SK-N-SH (cell line): ENCODE data around the gene EFNA3.
A peak's percentile ranks its signal among the peaks of the same experiment; 100 is the strongest.

Source experiments
- EP300 ChIP-seq, 2 experiments: IDR thresholded peaks; 2 replicates each; pipeline versions ENCODE4 v1.4.0 to v1.6.1; 2012; ENCODE audit warnings: borderline replicate concordance in 1 of 2, low read depth in 1 of 2, low read length in 1 of 2
- EZH2phosphoT487 ChIP-seq: fragments of 200-600 bp; sonication (generic); IDR thresholded peaks from 2 replicates; pipeline ENCODE4 v1.6.1; 2017; ENCODE audit warnings: low read depth, mixed run types, mild to moderate bottlenecking, antibody characterized with exemption, moderate library complexity, borderline replicate concordance
- FOSL2 ChIP-seq: IDR thresholded peaks from 2 replicates; pipeline ENCODE4 v1.4.0; 2012; ENCODE audit warnings: low read depth, mild to moderate bottlenecking, moderate library complexity, borderline replicate concordance
- MXI1 ChIP-seq: IDR thresholded peaks from 2 replicates; pipeline ENCODE4 v1.6.1; 2012; ENCODE audit warnings: mild to moderate bottlenecking, low read depth, low read length, improper control_type of control experiment
- POLR2AphosphoS5 ChIP-seq: IDR thresholded peaks from 2 replicates; pipeline ENCODE4 v1.6.1; 2012; ENCODE audit warnings: low read depth, low read length
- SIN3A ChIP-seq: IDR thresholded peaks from 2 replicates; pipeline ENCODE4 v1.6.1; 2012; ENCODE audit warnings: low read depth, mild to moderate bottlenecking, low read length, moderate library complexity, borderline replicate concordance
- TAF1 ChIP-seq: IDR thresholded peaks from 2 replicates; pipeline ENCODE4 v1.6.1; 2012; ENCODE audit warnings: low read depth, mild to moderate bottlenecking, low read length, moderate library complexity, borderline replicate concordance
- TEAD4 ChIP-seq: IDR thresholded peaks from 2 replicates; pipeline ENCODE4 v1.4.0; 2012; ENCODE audit warnings: mild to moderate bottlenecking, borderline replicate concordance; ENCODE audit not compliant: insufficient read depth
- YY1 ChIP-seq: IDR thresholded peaks from 2 replicates; pipeline ENCODE4 v1.4.0; 2012; ENCODE audit warnings: low read depth, mild to moderate bottlenecking
- TF ChIP-seq, protein P1 (sequence below): IDR thresholded peaks from 2 replicates; pipeline ENCODE4 v1.6.1; 2012; ENCODE audit warnings: mild to moderate bottlenecking, low read depth, low read length, moderate library complexity
- TF ChIP-seq, protein P2 (sequence below): fragments of 200-600 bp; sonication (generic); IDR thresholded peaks from 2 replicates; pipeline ENCODE4 v1.6.1; 2017; ENCODE audit warnings: antibody characterized with exemption, mild to moderate bottlenecking, moderate library complexity
- TF ChIP-seq, protein P3 (sequence below): fragments of 150-350 bp; IDR thresholded peaks from 2 replicates; pipeline ENCODE4 v1.6.1; 2017; ENCODE audit warnings: antibody characterized with exemption, low read length, low read depth, borderline replicate concordance
- TF ChIP-seq, protein P4 (sequence below): IDR thresholded peaks from 2 replicates; pipeline ENCODE4 v1.4.0; 2012; ENCODE audit warnings: low read depth, borderline replicate concordance

DNA sequence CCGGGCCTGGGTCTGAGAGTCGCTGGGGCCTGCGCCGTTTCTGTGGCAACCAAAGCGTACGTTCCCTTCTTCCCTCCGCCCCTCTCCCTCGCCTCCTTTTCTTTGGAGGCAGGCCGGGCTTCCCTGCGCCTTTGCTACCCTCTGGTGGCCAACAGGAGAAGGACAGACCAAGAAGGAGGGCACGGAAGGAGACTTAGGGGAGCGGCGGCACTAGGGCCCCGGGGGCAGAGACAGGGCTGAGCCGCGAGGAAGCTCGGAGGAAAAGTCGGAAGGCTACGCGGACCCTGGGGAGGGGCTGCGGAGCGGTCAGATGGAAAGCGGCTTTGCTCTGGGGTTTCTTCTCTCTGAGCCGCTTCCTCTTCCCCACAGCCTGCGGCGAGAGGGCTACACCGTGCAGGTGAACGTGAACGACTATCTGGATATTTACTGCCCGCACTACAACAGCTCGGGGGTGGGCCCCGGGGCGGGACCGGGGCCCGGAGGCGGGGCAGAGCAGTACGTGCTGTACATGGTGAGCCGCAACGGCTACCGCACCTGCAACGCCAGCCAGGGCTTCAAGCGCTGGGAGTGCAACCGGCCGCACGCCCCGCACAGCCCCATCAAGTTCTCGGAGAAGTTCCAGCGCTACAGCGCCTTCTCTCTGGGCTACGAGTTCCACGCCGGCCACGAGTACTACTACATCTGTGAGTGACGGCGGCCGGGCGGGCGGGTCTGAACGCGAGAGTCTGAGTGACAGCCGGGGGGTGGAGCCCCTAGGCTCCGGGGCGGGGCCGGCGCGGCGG is 6.3 kb downstream of the EFNA3 start:
- peak; percentile 74 for TF ChIP-seq MXI1
- no peak for TF ChIP-seq EZH2phosphoT487
- TF ChIP-seq, protein P1, sequence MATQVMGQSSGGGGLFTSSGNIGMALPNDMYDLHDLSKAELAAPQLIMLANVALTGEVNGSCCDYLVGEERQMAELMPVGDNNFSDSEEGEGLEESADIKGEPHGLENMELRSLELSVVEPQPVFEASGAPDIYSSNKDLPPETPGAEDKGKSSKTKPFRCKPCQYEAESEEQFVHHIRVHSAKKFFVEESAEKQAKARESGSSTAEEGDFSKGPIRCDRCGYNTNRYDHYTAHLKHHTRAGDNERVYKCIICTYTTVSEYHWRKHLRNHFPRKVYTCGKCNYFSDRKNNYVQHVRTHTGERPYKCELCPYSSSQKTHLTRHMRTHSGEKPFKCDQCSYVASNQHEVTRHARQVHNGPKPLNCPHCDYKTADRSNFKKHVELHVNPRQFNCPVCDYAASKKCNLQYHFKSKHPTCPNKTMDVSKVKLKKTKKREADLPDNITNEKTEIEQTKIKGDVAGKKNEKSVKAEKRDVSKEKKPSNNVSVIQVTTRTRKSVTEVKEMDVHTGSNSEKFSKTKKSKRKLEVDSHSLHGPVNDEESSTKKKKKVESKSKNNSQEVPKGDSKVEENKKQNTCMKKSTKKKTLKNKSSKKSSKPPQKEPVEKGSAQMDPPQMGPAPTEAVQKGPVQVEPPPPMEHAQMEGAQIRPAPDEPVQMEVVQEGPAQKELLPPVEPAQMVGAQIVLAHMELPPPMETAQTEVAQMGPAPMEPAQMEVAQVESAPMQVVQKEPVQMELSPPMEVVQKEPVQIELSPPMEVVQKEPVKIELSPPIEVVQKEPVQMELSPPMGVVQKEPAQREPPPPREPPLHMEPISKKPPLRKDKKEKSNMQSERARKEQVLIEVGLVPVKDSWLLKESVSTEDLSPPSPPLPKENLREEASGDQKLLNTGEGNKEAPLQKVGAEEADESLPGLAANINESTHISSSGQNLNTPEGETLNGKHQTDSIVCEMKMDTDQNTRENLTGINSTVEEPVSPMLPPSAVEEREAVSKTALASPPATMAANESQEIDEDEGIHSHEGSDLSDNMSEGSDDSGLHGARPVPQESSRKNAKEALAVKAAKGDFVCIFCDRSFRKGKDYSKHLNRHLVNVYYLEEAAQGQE = 0 out of 2 replicates have a peak, but pooled peaks have one; percentile 9
- peak in 1 of 2 experiments; percentile 26; a peak in 1 of 4 replicates for TF ChIP-seq EP300 (IDR thresholded peaks at IDR 0.05; ENCODE audit: borderline replicate concordance in 1 of 2, low read depth in 1 of 2, low read length in 1 of 2)
- no peak for TF ChIP-seq POLR2AphosphoS5
- TF ChIP-seq TAF1 = peak; percentile 41; the same call in 1 of the 2 replicates
- no peak for TF ChIP-seq FOSL2
- TF ChIP-seq, protein P2, sequence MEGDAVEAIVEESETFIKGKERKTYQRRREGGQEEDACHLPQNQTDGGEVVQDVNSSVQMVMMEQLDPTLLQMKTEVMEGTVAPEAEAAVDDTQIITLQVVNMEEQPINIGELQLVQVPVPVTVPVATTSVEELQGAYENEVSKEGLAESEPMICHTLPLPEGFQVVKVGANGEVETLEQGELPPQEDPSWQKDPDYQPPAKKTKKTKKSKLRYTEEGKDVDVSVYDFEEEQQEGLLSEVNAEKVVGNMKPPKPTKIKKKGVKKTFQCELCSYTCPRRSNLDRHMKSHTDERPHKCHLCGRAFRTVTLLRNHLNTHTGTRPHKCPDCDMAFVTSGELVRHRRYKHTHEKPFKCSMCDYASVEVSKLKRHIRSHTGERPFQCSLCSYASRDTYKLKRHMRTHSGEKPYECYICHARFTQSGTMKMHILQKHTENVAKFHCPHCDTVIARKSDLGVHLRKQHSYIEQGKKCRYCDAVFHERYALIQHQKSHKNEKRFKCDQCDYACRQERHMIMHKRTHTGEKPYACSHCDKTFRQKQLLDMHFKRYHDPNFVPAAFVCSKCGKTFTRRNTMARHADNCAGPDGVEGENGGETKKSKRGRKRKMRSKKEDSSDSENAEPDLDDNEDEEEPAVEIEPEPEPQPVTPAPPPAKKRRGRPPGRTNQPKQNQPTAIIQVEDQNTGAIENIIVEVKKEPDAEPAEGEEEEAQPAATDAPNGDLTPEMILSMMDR = peak; percentile 82
- peak; percentile 31; the same call in 1 of the 2 replicates for TF ChIP-seq YY1
- TF ChIP-seq, protein P3, sequence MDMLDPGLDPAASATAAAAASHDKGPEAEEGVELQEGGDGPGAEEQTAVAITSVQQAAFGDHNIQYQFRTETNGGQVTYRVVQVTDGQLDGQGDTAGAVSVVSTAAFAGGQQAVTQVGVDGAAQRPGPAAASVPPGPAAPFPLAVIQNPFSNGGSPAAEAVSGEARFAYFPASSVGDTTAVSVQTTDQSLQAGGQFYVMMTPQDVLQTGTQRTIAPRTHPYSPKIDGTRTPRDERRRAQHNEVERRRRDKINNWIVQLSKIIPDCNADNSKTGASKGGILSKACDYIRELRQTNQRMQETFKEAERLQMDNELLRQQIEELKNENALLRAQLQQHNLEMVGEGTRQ = no peak
- peak; percentile 94 for TF ChIP-seq SIN3A
- no peak for TF ChIP-seq TEAD4
- TF ChIP-seq, protein P4, sequence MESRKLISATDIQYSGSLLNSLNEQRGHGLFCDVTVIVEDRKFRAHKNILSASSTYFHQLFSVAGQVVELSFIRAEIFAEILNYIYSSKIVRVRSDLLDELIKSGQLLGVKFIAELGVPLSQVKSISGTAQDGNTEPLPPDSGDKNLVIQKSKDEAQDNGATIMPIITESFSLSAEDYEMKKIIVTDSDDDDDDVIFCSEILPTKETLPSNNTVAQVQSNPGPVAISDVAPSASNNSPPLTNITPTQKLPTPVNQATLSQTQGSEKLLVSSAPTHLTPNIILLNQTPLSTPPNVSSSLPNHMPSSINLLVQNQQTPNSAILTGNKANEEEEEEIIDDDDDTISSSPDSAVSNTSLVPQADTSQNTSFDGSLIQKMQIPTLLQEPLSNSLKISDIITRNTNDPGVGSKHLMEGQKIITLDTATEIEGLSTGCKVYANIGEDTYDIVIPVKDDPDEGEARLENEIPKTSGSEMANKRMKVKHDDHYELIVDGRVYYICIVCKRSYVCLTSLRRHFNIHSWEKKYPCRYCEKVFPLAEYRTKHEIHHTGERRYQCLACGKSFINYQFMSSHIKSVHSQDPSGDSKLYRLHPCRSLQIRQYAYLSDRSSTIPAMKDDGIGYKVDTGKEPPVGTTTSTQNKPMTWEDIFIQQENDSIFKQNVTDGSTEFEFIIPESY = no peak
